HG02970 (cell line): ENCODE results near the gene SETDB2.

Experiments used
- ATAC-seq: cut with Tn5 transposase; IDR thresholded peaks from one replicate; pipeline ENCODE4 v1.9.1; 2021; ENCODE audit warnings: mild to moderate bottlenecking, moderate library complexity, moderate number of reproducible peaks; ENCODE audit not compliant: unreplicated experiment, low FRiP score

Gene SETDB2

GRCh38 chr13:49524740-49525501 is 80.8 kb downstream of the SETDB2 start:
- ATAC-seq, result no peak

- ATAC-seq, result no peak
These were observed 83.0 kb downstream of the SETDB2 start for GRCh38 chr13:49527123-49527522.

GRCh38 chr13:49528161-49528560 is 84.1 kb downstream of the SETDB2 start:
- ATAC-seq, result no peak

GRCh38 chr13:49530457-49530856 is 86.4 kb downstream of the SETDB2 start:
- ATAC-seq, result no peak

- no peak for ATAC-seq
These were observed 88.5 kb downstream of the SETDB2 start for GRCh38 chr13:49532593-49532992.

- no peak for ATAC-seq
These were observed 88.9 kb downstream of the SETDB2 start for GRCh38 chr13:49533011-49533410.

GRCh38 chr13:49533591-49534269 is 89.7 kb downstream of the SETDB2 start:
- ATAC-seq, result no peak

GRCh38 chr13:49536144-49536873 is 92.2 kb downstream of the SETDB2 start:
- no peak for ATAC-seq

GRCh38 chr13:49538404-49538803 is 94.3 kb downstream of the SETDB2 start:
- no peak for ATAC-seq

- no peak for ATAC-seq
These were observed 95.2 kb downstream of the SETDB2 start for GRCh38 chr13:49539313-49539712.

GRCh38 chr13:49539746-49540145 is 95.7 kb downstream of the SETDB2 start:
- no peak for ATAC-seq

- ATAC-seq, result no peak
These were observed 96.5 kb downstream of the SETDB2 start for GRCh38 chr13:49540552-49540951.

GRCh38 chr13:49543656-49544055 is 99.6 kb downstream of the SETDB2 start:
- no peak for ATAC-seq
